ENCODE data around the gene RALGAPA1. TPM values are rescaled to one million over a fixed set of nuclear protein-coding genes. Genes with fewer than 3 reads are reported as not detected.

RALGAPA1 gene
- total and polyA plus RNA-seq, 9 donors: 18.0 to 99.5 (median 79.3) TPM

- DNase-seq: no peak
- Histone ChIP-seq H3K36me3 (no peaks in the 10 kb centered on the region), H3K27me3 (no peaks in the 10 kb centered on the region), H3K4me1 (ENCODE audit: insufficient read depth) (no peaks in the 10 kb centered on the region), H3K9me3 (peaks cover 0 to 3% of the 10 kb centered on the region in 2 donors), H3K4me3 (no peak overlapping the region), H3K27ac (no peak overlapping the region)
- TF ChIP-seq POLR2A (IDR thresholded peaks at IDR 0.05): no peak
- no peak for TF ChIP-seq CTCF (IDR thresholded peaks at IDR 0.05)
- TF ChIP-seq EP300 (IDR thresholded peaks at IDR 0.05): no peak
- 87 to 91% (median 90%) methylated on average over 2 of the region's 2 CpGs for WGBS, 3 donors
- intact Hi-C loops (cut with DNase I): no loop called here
Observed at GRCh38 chr14:35499180-35499579, 309.9 kb downstream of the RALGAPA1 start.

- no peak overlapping the region for H3K27ac ChIP-seq
- H3K27me3 ChIP-seq: no peaks in the 10 kb centered on the region
- H3K4me3 ChIP-seq: no peak overlapping the region
- intact Hi-C loops (cut with DNase I): no loop called here
- DNase-seq: no peak
- no peaks in the 10 kb centered on the region for H3K36me3 ChIP-seq
- no peak for TF ChIP-seq CTCF (IDR thresholded peaks at IDR 0.05)
- TF ChIP-seq EP300 (IDR thresholded peaks at IDR 0.05): no peak
- TF ChIP-seq POLR2A (IDR thresholded peaks at IDR 0.05): no peak
- no peaks in the 10 kb centered on the region for H3K4me1 ChIP-seq (ENCODE audit: insufficient read depth)
- H3K9me3 ChIP-seq: peaks cover 0 to 3% of the 10 kb centered on the region in 2 donors
Observed at GRCh38 chr14:35495278-35495677, 313.8 kb downstream of the RALGAPA1 start.

- TF ChIP-seq POLR2A (IDR thresholded peaks at IDR 0.05) (no peak), CTCF (IDR thresholded peaks at IDR 0.05) (no peak), EP300 (IDR thresholded peaks at IDR 0.05) (no peak)
- Histone ChIP-seq H3K9me3 (no peaks in the 10 kb centered on the region), H3K27ac (no peak overlapping the region), H3K4me1 (ENCODE audit: insufficient read depth) (no peaks in the 10 kb centered on the region), H3K27me3 (no peaks in the 10 kb centered on the region), H3K4me3 (no peak overlapping the region), H3K36me3 (no peaks in the 10 kb centered on the region)
- intact Hi-C loops (cut with DNase I): no loop called here
- DNase-seq: no peak
Observed at GRCh38 chr14:35492569-35493014, 316.5 kb downstream of the RALGAPA1 start.

Small RNAs within 50 kb of the gene (small RNA-seq; reads per million reads assigned to genes)
- gene RF00322: not detected

Other genes with a start within 250 kb of the RALGAPA1 start
- 10 to 100 TPM in 3 of 7 donors, 1 to 10 TPM in 4; 4.0 to 10.6 (median 9.8) TPM for gene BRMS1L, start 17.0 kb upstream of the RALGAPA1 start, total RNA-seq
- gene BRMS1L, start 17.0 kb upstream of the RALGAPA1 start, polyA plus RNA-seq: 10 to 100 TPM in 1 of 2 donors, 1 to 10 TPM in 1; 7.2 to 13.3 TPM